HepG2 (cell line): ENCODE results near the gene LIMK2. TPM values are rescaled to one million over a fixed set of nuclear protein-coding genes. Genes with fewer than 3 reads are reported as not detected.

Experiments
- ATAD3A ChIP-seq: sonication (generic); formaldehyde crosslinking; IDR thresholded peaks from 2 replicates; pipeline ENCODE4 v1.4.0; 2020; ENCODE audit warnings: missing genetic modification reagents
- ATF7 ChIP-seq, 2 experiments: fragments of 450-650 bp in 1 of 2; sonication (generic) in 1 of 2; formaldehyde crosslinking in 1 of 2; IDR thresholded peaks; 2 replicates each; pipeline versions ENCODE4 v1.4.0 to v1.6.1; 2016 to 2020; ENCODE audit warnings: antibody characterized with exemption in 1 of 2, mild to moderate bottlenecking in 1 of 2, missing genetic modification reagents in 1 of 2
- DMAP1 ChIP-seq: IDR thresholded peaks from 2 replicates; pipeline ENCODE4 v1.6.1; 2016
- HMGXB3 ChIP-seq: sonication (generic); formaldehyde crosslinking; IDR thresholded peaks from 2 replicates; pipeline ENCODE4 v1.4.0; 2020; ENCODE audit warnings: missing genetic modification reagents, borderline replicate concordance
- HNF1B ChIP-seq: sonication (generic); formaldehyde crosslinking; IDR thresholded peaks from 2 replicates; pipeline ENCODE4 v1.5.1; 2020; ENCODE audit warnings: mild to moderate bottlenecking, moderate library complexity, missing genetic modification reagents
- IRX3 ChIP-seq: sonication (generic); formaldehyde crosslinking; IDR thresholded peaks from 2 replicates; pipeline ENCODE4 v1.8.1; 2023; ENCODE audit warnings: mild to moderate bottlenecking, low read depth, missing genetic modification reagents, borderline replicate concordance
- PRPF4 ChIP-seq: fragments of 200-400 bp; formaldehyde crosslinking; IDR thresholded peaks from 2 replicates; pipeline ENCODE4 v1.6.1; 2016; ENCODE audit warnings: low read length, low read depth; ENCODE audit not compliant: poor library complexity, severe bottlenecking
- RBAK ChIP-seq: sonication (generic); formaldehyde crosslinking; IDR thresholded peaks from 2 replicates; pipeline ENCODE4 v1.5.1; 2020; ENCODE audit warnings: mild to moderate bottlenecking, missing genetic modification reagents
- RNF219 ChIP-seq: sonication (generic); formaldehyde crosslinking; IDR thresholded peaks from 2 replicates; pipeline ENCODE4 v1.5.0; 2020; ENCODE audit warnings: mild to moderate bottlenecking, missing genetic modification reagents
- SIX1 ChIP-seq: sonication (generic); formaldehyde crosslinking; IDR thresholded peaks from 2 replicates; pipeline ENCODE4 v1.4.0; 2020; ENCODE audit warnings: missing genetic modification reagents, borderline replicate concordance
- XBP1 ChIP-seq: sonication (generic); formaldehyde crosslinking; IDR thresholded peaks from 2 replicates; pipeline ENCODE4 v1.5.0; 2020; ENCODE audit warnings: missing genetic modification reagents
- XRCC5 ChIP-seq: fragments of 200-400 bp; formaldehyde crosslinking; optimal IDR thresholded peaks from 2 replicates; pipeline ENCODE3; 2017; ENCODE audit warnings: mild to moderate bottlenecking, low read length
- ZFP90 ChIP-seq: sonication (generic); formaldehyde crosslinking; IDR thresholded peaks from 2 replicates; pipeline ENCODE4 v1.8.0; 2022; ENCODE audit warnings: missing genetic modification reagents, mild to moderate bottlenecking, inconsistent platforms, borderline replicate concordance
- ZMYM3 ChIP-seq: sonication (generic); formaldehyde crosslinking; IDR thresholded peaks from 2 replicates; pipeline ENCODE4 v1.5.1; 2020; ENCODE audit warnings: mild to moderate bottlenecking, missing genetic modification reagents
- ZNF337 ChIP-seq: sonication (generic); formaldehyde crosslinking; IDR thresholded peaks from 2 replicates; pipeline ENCODE4 v1.5.1; 2020; ENCODE audit warnings: missing genetic modification reagents, low read depth, mild to moderate bottlenecking, borderline replicate concordance
- ZNF564 ChIP-seq: sonication (generic); formaldehyde crosslinking; IDR thresholded peaks from 2 replicates; pipeline ENCODE4 v1.8.1; 2023; ENCODE audit warnings: mild to moderate bottlenecking, missing genetic modification reagents
- ZNF570 ChIP-seq: sonication (generic); formaldehyde crosslinking; IDR thresholded peaks from 2 replicates; pipeline ENCODE4 v1.4.0; 2020; ENCODE audit warnings: mild to moderate bottlenecking, missing genetic modification reagents, borderline replicate concordance
- ZNF660 ChIP-seq: sonication (generic); formaldehyde crosslinking; IDR thresholded peaks from 2 replicates; pipeline ENCODE4 v1.5.1; 2020; ENCODE audit warnings: mild to moderate bottlenecking, low read depth, missing genetic modification reagents, borderline replicate concordance
- ZNF713 ChIP-seq: sonication (generic); formaldehyde crosslinking; IDR thresholded peaks from 2 replicates; pipeline ENCODE4 v1.4.0; 2020; ENCODE audit warnings: mild to moderate bottlenecking, missing genetic modification reagents
- ZSCAN9 ChIP-seq: IDR thresholded peaks from 2 replicates; pipeline ENCODE4 v1.6.1; 2016; ENCODE audit warnings: borderline replicate concordance
- polyA plus RNA-seq, 8 experiments: library from polyadenylated mRNA; depleted of rRNA in 3 of 8; stranded (reverse) in 7 of 8; unstranded in 1 of 8; fragments of >200 nt; fragmentation: Illumina TruSeq in 4 of 8; extraction: Trizol in 4 of 8; gene quantifications; 2 replicates each; pipeline versions ENCODE4 v1.2.1 to v1.2.3, GENCODE V29; 2011 to 2016; ENCODE audit warnings: low read depth in 4 of 8, missing spikeins in 1 of 8, mixed read lengths in 1 of 8; ENCODE audit not compliant: insufficient read depth in 1 of 8
- total RNA-seq, 5 experiments: library from RNA; depleted of rRNA; stranded (reverse); fragments of >200 nt; fragmentation: Illumina TruSeq; extraction: Trizol; gene quantifications; 2 replicates each; pipeline ENCODE4 v1.2.3, GENCODE V29; 2016; ENCODE audit warnings: low read depth in 1 of 5

LIMK2 gene
- total and polyA plus RNA-seq, 2 of the 13 experiments (the other 11 are each of a cell fraction or from before 2014, with no cell fraction given): 20.9 to 29.8 TPM

GRCh38 chr22:31250740-31251600 lies 38.9 kb downstream of the LIMK2 start (continued):
- TF ChIP-seq HMGXB3 (CRISPR knock-in tag): peak; percentile 44; the same call in 1 of the 2 replicates
- no peak for TF ChIP-seq SIX1
- no peak for TF ChIP-seq ZSCAN9 (CRISPR knock-in tag)
- TF ChIP-seq ATAD3A: no peak
- no peak for TF ChIP-seq RNF219 (CRISPR knock-in tag)
- TF ChIP-seq ZNF660 (CRISPR knock-in tag): no peak
- TF ChIP-seq ATF7 (IDR thresholded peaks at IDR 0.05): peak; percentile 32; the same call in 1 of the 2 replicates
- TF ChIP-seq ATF7 (CRISPR knock-in tag; IDR thresholded peaks at IDR 0.05): no peak
- no peak for TF ChIP-seq DMAP1
- TF ChIP-seq ZNF570: no peak
- peak; percentile 39 for TF ChIP-seq XRCC5
- TF ChIP-seq RBAK (CRISPR knock-in tag): no peak
- TF ChIP-seq IRX3 (CRISPR knock-in tag): no peak
- no peak for TF ChIP-seq XBP1 (CRISPR knock-in tag)
- TF ChIP-seq PRPF4: no peak
- no peak for TF ChIP-seq ZFP90 (CRISPR knock-in tag)
- TF ChIP-seq ZNF337 (CRISPR knock-in tag): no peak
- peak; percentile 68; the same call in 1 of the 2 replicates for TF ChIP-seq ZNF564 (CRISPR knock-in tag)
- TF ChIP-seq ZNF713 (CRISPR knock-in tag): no peak
- TF ChIP-seq ZMYM3 (CRISPR knock-in tag): no peak
- TF ChIP-seq HNF1B (CRISPR knock-in tag): no peak
